Neuron (in vitro differentiated cells): Measurements from ENCODE around the gene USP32.
"Not testable (repeated sequence)": the region's sequence is repeated elsewhere in the genome, so short reads cannot be mapped to it uniquely, and the experiment has no call there.

Experiments
- H2AFZ ChIP-seq: one replicate; pipeline ENCODE4 v1.6.1; 2013; ENCODE audit warnings: low read depth, mild to moderate bottlenecking, inconsistent platforms, low read length, moderate library complexity
- H3K27me3 ChIP-seq: one replicate; pipeline ENCODE4 v1.6.1; 2013; ENCODE audit warnings: low read length; ENCODE audit not compliant: insufficient read depth
- H3K36me3 ChIP-seq: one replicate; pipeline ENCODE4 v1.6.1; 2013; ENCODE audit warnings: low read length; ENCODE audit not compliant: insufficient read depth
- H3K4me1 ChIP-seq: one replicate; pipeline ENCODE4 v1.6.1; 2013; ENCODE audit warnings: low read length; ENCODE audit not compliant: insufficient read depth
- H3K4me3 ChIP-seq: 2 replicates; pipeline ENCODE4 v1.5.1; 2013; ENCODE audit warnings: mild to moderate bottlenecking, low read length, moderate library complexity
- H3K9me3 ChIP-seq: one replicate; pipeline ENCODE4 v1.6.1; 2013; ENCODE audit warnings: low read length

USP32 gene

DNA sequence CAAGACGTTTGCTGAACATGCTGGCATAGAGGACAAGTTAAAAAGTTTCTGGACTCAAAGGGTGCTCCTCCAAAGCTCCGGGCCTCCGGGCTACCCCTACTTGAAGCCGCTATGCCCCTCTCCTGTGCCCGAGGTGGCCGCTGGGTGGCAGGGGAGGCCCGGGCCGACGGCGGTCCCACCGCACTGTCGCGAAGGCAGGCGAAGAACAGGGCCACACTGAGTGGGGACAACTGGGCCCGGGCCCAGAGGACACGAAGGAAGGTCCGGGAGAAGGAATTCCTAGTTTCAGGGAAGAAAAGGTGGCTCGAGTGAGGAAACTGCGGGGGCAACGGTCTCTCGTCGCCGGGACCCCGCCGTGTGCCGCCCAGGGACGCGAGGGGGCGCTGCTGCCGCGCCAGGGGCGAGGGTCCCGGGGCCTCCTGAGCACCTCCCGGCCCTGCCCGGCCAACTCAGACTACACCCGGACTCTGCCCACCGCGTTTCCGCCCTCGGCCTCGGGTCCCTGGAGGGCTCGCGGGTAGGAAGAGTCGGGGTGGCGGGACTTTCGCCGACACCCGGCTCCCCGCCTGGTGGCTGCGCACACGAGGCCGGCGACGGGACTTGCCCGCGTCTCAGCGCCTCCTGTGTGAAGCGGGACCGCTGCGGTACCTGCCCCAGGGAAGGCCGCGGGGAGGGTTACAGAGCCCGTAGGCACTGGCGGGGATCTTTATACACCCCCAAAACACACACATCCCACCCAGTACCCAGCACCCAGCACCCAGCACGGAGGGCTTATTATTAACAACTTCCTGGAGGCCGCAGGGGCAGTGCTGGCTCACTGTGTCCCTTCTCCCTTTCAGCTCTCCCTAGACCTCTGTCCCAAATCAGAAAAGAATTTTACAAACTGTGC lies 29.6 kb upstream of the USP32 start:
- peak overlapping the region; percentile 75 for H2AFZ ChIP-seq
- H3K4me3 ChIP-seq = peak overlapping the region; percentile 24
- no peaks in the 10 kb centered on the region for H3K9me3 ChIP-seq
- H3K36me3 ChIP-seq = no peaks in the 10 kb centered on the region
- H3K27me3 ChIP-seq = no peaks in the 10 kb centered on the region
- H3K4me1 ChIP-seq = no peaks in the 10 kb centered on the region

DNA sequence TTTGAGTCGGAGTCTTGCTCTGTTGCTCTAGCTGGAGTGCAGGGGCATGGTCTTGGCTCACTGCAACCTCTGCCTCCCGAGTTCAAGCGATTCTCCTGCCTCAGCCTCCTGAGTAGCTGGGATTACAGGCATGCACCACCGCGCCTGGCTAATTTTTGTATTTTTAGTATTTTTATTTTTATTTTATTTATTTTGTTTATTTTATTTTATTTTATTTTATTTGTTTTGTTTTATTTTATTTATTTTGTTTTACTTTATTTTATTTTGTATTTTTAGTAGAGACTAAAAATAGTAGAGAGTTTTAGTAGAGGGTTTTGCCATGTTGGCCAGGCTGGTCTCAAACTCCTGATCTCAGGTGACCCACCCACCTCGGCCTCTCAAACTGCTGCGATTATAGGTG lies 27.9 kb upstream of the USP32 start:
- H3K9me3 ChIP-seq, H2AFZ ChIP-seq, H3K36me3 ChIP-seq, H3K4me1 ChIP-seq, H3K27me3 ChIP-seq, H3K4me3 ChIP-seq: not testable (repeated sequence)

DNA sequence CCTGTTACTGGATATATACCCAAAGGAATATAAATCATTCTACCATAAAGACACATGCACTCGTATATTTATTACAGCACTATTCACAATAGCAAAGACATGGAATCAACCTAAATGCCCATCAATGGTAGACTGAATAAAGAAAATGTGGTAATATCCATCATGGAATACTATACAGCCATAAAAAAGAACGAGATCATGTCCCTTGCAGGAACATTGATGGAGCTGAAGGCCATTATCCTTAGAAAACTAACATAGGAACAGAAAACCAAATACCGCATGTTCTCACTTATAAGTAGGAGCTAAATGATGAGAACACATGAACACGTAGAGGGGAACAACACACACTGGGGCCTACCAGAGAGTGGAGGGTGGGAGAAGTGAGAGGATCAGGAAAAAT lies 27.1 kb upstream of the USP32 start:
- H3K4me1 ChIP-seq, H3K4me3 ChIP-seq, H2AFZ ChIP-seq, H3K27me3 ChIP-seq, H3K36me3 ChIP-seq, H3K9me3 ChIP-seq: not testable (repeated sequence)

DNA sequence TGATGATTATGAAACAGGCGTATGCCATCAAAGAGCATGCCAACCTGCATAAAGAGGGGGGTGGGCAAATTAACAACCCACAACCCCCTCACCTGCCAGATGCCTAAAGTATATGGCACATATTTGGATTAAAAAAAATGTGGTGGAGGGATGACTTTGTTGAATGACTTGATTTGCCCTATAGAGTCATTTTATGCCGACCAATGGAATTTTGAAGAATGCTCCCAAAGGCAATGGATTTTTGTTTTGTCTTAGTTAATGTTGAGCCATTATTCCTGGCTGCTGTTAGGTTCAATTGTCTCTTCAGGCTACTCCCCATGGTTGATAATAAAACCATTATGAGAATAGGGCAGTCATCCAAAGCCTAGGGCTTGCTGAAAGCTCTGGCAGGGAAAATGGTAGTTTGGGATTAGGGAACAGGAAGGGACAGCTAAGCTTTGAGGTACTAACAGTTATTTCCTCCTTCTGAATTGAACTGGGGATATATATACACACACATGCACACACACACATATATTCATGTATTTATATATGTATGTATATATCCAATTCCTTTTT lies 24.5 kb upstream of the USP32 start:
- Histone ChIP-seq H3K27me3 (no peaks in the 10 kb centered on the region), H3K9me3 (no peaks in the 10 kb centered on the region), H3K4me3 (no peak overlapping the region), H3K4me1 (no peaks in the 10 kb centered on the region), H3K36me3 (no peaks in the 10 kb centered on the region), H2AFZ (no peak overlapping the region)

DNA sequence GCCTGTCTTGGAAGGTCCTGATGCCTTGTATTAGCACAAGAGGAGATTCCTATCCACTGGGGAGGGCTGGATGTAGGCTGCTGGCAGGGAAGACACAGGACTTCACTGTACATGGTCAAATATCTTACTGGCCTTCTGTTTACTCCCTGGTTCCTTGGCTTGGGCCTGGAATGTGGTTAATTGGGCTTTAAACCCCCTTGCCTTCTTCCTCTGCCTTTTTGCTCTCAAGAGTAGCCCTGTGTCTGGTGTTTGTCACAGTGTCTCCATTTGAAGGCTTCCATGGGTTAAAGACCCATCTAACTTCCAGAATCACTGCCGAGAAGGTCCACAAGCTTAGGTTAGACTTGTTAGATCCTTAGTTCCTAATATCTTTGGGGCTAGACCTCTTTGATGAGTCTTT lies 23.2 kb upstream of the USP32 start:
- H3K4me3 ChIP-seq = no peak overlapping the region
- H3K4me1 ChIP-seq = no peaks in the 10 kb centered on the region
- no peaks in the 10 kb centered on the region for H3K36me3 ChIP-seq
- no peaks in the 10 kb centered on the region for H3K27me3 ChIP-seq
- H2AFZ ChIP-seq = no peak overlapping the region
- H3K9me3 ChIP-seq = no peaks in the 10 kb centered on the region

DNA sequence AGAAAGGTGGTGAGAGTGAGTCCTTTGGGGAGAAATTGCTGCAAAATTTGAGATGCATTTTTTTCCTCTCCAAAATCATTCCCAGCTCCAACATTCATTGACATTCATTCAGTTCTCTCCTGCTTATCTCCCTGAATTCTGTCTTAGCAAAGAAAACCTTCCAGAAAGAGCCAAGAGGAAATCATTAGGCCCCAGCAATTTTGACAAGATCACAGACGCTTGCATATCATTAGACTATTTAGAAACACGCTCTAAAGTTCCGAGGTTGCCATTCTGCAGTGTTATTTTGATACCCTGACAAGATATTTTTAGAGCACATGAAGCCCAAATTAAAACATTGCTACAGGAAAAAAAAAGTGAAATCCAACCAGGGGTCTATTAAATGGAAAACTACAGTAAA lies 20.8 kb upstream of the USP32 start:
- Histone ChIP-seq H3K9me3 (no peaks in the 10 kb centered on the region), H3K27me3 (no peaks in the 10 kb centered on the region), H3K4me3 (no peak overlapping the region), H3K4me1 (no peaks in the 10 kb centered on the region), H2AFZ (no peak overlapping the region), H3K36me3 (no peaks in the 10 kb centered on the region)

DNA sequence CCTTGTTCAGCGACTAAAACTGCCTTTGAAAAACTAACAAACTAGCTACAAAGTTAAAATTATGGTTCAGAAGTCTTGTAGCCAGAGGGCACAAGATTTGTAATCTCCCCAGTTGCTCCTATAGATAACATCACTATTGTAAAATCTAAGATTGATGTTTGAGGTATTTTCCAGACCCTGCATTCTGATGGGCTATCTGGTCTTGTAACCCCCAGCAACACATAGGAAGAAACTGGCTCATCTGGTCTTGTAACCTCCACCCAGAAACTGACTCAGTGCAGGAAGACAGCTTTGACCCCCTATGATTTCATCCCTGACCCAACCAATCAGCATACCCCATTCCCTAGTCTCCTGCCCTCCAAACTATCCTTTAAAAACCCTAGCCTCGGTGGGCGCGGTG lies 18.1 kb upstream of the USP32 start:
- Histone ChIP-seq H3K4me1 (no peaks in the 10 kb centered on the region), H3K9me3 (no peaks in the 10 kb centered on the region), H2AFZ (no peak overlapping the region), H3K4me3 (no peak overlapping the region), H3K27me3 (no peaks in the 10 kb centered on the region), H3K36me3 (no peaks in the 10 kb centered on the region)

DNA sequence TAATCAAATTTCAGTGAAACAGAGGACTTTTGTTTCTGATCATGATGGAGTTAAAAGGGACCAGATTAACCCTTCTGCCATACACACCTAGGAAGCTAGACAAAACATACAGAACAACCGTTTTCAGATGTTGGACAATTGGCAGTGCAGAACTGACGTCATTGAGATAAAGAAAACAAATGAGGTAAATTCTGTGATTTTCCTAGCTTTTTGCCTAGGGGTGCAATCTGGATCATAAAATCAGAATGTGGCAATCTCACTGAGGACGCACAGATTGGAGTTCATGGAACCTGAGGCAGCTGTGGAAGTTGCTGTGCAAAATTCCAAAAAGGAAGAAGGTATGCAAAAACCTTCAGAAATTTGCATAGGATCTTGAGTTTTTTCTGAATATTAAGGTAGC lies 15.0 kb upstream of the USP32 start:
- H3K36me3 ChIP-seq = no peaks in the 10 kb centered on the region
- no peak overlapping the region for H2AFZ ChIP-seq
- H3K27me3 ChIP-seq = no peaks in the 10 kb centered on the region
- H3K9me3 ChIP-seq = no peaks in the 10 kb centered on the region
- H3K4me1 ChIP-seq = no peaks in the 10 kb centered on the region
- no peak overlapping the region for H3K4me3 ChIP-seq

DNA sequence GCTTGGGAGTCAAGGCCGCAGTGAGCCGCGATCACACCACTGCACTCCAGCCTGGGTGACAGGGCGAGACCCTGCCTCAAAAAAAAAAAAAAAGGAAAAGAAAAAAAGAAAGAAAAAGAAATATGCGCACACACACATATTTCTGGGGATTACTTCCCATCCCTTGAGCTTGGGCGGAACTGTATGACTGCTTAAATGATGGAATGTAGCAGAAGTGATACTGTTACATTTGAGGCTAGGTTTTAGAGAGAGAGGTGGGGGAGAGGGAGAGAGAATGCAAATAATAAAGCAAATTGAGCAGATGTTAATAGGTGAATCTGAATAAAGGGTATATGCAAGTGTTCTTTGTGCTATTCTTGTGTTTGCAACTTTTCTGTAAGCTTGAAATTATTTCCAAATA lies 12.0 kb upstream of the USP32 start:
- H3K36me3 ChIP-seq = no peaks in the 10 kb centered on the region
- H3K9me3 ChIP-seq = no peaks in the 10 kb centered on the region
- no peaks in the 10 kb centered on the region for H3K27me3 ChIP-seq
- no peaks in the 10 kb centered on the region for H3K4me1 ChIP-seq
- peak overlapping the region; percentile 26 for H2AFZ ChIP-seq
- H3K4me3 ChIP-seq = no peak overlapping the region

DNA sequence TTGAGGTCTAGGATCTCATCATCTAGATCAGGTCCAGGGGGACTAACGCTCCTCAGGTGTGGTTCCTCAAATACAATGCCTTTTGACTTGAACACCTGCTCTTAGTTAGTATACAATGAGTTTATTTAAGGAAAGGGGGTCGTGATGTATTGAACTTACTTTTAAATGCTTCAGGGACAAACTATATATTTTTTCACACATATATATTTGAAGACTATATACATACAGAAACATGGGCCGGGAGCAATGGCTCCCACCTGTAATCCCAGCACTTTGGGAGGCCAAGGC lies 11.5 kb upstream of the USP32 start:
- no peak overlapping the region for H2AFZ ChIP-seq
- no peaks in the 10 kb centered on the region for H3K9me3 ChIP-seq
- H3K4me1 ChIP-seq = no peaks in the 10 kb centered on the region
- no peaks in the 10 kb centered on the region for H3K36me3 ChIP-seq
- H3K27me3 ChIP-seq = no peaks in the 10 kb centered on the region
- no peak overlapping the region for H3K4me3 ChIP-seq

DNA sequence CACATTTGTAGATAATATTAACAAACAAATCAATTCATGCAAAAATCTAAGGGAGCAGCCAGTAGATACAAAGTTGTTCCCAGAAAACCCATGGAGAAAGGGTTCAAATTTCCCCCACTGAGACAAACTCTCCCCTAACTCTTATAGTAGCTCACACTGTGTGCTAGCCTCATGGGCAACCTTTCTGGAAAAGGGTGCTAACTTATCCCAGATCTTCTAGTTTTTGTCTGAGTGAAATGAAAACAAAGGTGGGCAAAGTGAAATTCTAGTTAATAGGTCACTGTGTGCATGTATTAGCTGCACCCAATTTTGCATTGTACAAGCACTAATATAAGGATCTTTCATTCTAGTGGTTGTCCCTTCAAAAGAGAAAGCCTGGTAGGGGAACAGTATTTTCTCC lies 9.9 kb upstream of the USP32 start:
- Histone ChIP-seq H3K4me1 (no peaks in the 10 kb centered on the region), H3K36me3 (no peaks in the 10 kb centered on the region), H3K4me3 (no peak overlapping the region), H3K9me3 (no peaks in the 10 kb centered on the region), H2AFZ (no peak overlapping the region), H3K27me3 (no peaks in the 10 kb centered on the region)

DNA sequence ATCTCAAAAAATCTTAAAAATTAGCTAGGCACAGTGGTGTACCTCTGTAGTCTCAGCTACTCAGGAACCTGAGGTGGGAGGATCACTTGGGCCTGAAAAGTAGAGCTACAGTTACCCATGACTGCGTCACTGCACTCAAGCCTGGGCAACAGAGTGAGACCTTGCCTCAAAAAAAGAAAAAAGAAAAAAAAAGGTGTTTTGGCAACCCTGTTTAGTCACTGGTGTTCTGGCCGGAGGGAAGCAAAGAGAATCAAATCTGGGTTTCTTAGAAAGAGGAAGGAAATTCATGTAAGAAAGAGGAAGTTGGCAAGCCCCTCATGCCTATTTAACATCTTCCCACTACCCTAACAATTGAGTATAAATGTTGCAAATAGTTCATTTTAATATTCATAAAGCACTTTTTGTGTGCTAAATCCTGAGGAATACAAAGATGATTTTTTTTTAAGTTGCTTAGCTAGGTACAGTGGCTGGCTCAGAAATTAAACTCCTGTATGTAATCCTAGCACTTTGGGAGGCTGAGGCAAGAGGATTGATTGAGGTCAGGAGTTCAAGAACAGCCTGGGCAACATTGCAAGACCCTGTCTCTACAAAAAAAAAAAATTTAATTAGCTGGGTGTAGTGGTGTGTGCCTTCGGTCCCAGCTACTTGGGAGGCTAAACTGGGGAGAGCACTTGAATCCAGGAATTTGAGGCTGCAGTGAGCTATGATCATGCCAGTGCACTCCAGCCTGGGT lies 6.5 kb upstream of the USP32 start:
- no peak overlapping the region for H2AFZ ChIP-seq
- H3K36me3 ChIP-seq = no peaks in the 10 kb centered on the region
- no peak overlapping the region for H3K4me3 ChIP-seq
- H3K4me1 ChIP-seq = no peaks in the 10 kb centered on the region
- H3K27me3 ChIP-seq = no peaks in the 10 kb centered on the region
- H3K9me3 ChIP-seq = no peaks in the 10 kb centered on the region

DNA sequence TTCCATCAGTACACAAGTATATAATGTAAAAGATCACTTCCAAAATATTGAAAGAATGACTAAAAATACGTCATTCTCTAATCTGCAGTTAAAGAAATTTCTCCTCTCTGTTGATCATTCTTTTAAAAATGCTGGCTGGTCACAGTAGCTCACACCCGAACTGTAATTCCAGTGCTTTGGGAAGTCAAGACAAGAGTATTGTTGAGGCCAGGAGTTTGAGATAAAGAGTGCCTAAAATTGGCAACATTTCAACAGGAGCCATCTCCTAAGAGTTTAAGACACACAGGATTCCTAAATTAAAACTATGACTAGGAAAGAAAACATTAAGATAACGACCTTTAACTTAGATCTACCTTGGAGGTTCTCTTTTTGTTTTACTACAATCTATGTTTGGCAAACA lies 4.5 kb upstream of the USP32 start:
- no peak overlapping the region for H2AFZ ChIP-seq
- H3K27me3 ChIP-seq = no peaks in the 10 kb centered on the region
- no peak overlapping the region for H3K4me3 ChIP-seq
- H3K9me3 ChIP-seq = no peaks in the 10 kb centered on the region
- H3K4me1 ChIP-seq = peaks cover 5% of the 10 kb centered on the region
- no peaks in the 10 kb centered on the region for H3K36me3 ChIP-seq
